ENCODE results near the gene NINJ2. TPM values are rescaled to one million over a fixed set of nuclear protein-coding genes. Genes with fewer than 3 reads are reported as not detected.

NINJ2 gene
- total and polyA plus RNA-seq, 7 donors = 2.0 to 12.3 (median 7.2) TPM

- WGBS, 2 donors = 77 to 86% methylated on average over 3 of the region's 3 CpGs
- peak; percentile 7 for DNase-seq
- no peaks in the 10 kb centered on the region for H3K9me3 ChIP-seq
- H3K4me1 ChIP-seq = peaks cover 0 to 15% (median 13%) of the 10 kb centered on the region in 4 donors
- no peaks in the 10 kb centered on the region for H3K36me3 ChIP-seq
- TF ChIP-seq EP300 (IDR thresholded peaks at IDR 0.05) (no peak), POLR2A (IDR thresholded peaks at IDR 0.05) (no peak), CTCF (IDR thresholded peaks at IDR 0.05) (no peak), POLR2AphosphoS5 (IDR thresholded peaks at IDR 0.05) (no peak)
- no peaks in the 10 kb centered on the region for H3K27me3 ChIP-seq
- intact Hi-C loops (cut with DNase I) = no loop called here
- no peak overlapping the region for H3K27ac ChIP-seq
- no peak overlapping the region for H3K4me3 ChIP-seq
Measured at GRCh38 chr12:650983-651382, 12.3 kb downstream of the NINJ2 start.

- H3K4me1 ChIP-seq = peaks cover 0 to 43% (median 40%) of the 10 kb centered on the region in 4 donors
- no peak overlapping the region for H3K4me3 ChIP-seq
- 69 to 76% methylated on average over 7 of the region's 7 CpGs for WGBS, 2 donors
- DNase-seq = peak; percentile 26
- no peaks in the 10 kb centered on the region for H3K9me3 ChIP-seq
- no peaks in the 10 kb centered on the region for H3K36me3 ChIP-seq
- intact Hi-C loops (cut with DNase I) = loop anchor here (10.0 kb wide), 1 partner anchor 167 kb away; no protein-coding TSS in a partner anchor
- TF ChIP-seq POLR2AphosphoS5 (IDR thresholded peaks at IDR 0.05) (no peak), POLR2A (IDR thresholded peaks at IDR 0.05) (no peak)
- no peaks in the 10 kb centered on the region for H3K27me3 ChIP-seq
- peak overlapping the region; percentile 89 to 97 (median 96) for H3K27ac ChIP-seq
Measured at GRCh38 chr12:647385-648085, 15.7 kb downstream of the NINJ2 start.

- Histone ChIP-seq H3K9me3 (no peaks in the 10 kb centered on the region), H3K4me3 (no peak overlapping the region), H3K27me3 (no peaks in the 10 kb centered on the region), H3K36me3 (no peaks in the 10 kb centered on the region), H3K27ac (peak overlapping the region; percentile 89 to 97 (median 96)), H3K4me1 (peaks cover 0 to 43% (median 40%) of the 10 kb centered on the region in 4 donors)
- DNase-seq = peak; percentile 74
- intact Hi-C loops (cut with DNase I) = loop anchor here (10.0 kb wide), 1 partner anchor 168 kb away; no protein-coding TSS in a partner anchor
- TF ChIP-seq CTCF (IDR thresholded peaks at IDR 0.05) (no peak), EP300 (IDR thresholded peaks at IDR 0.05) (no peak), POLR2AphosphoS5 (IDR thresholded peaks at IDR 0.05) (peak in 1 of 4 donors; percentile 48), POLR2A (IDR thresholded peaks at IDR 0.05) (no peak)
- WGBS, 2 donors = 80 to 85% methylated on average over 14 of the region's 14 CpGs
Measured at GRCh38 chr12:646442-647384, 16.5 kb downstream of the NINJ2 start.

- Histone ChIP-seq H3K9me3 (no peaks in the 10 kb centered on the region), H3K27me3 (no peaks in the 10 kb centered on the region), H3K4me1 (peaks cover 0 to 45% (median 41%) of the 10 kb centered on the region in 4 donors), H3K27ac (peak overlapping the region; percentile 89 to 97 (median 96)), H3K36me3 (no peaks in the 10 kb centered on the region), H3K4me3 (no peak overlapping the region)
- 37 to 52% methylated on average over 8 of the region's 8 CpGs for WGBS, 2 donors
- intact Hi-C loops (cut with DNase I) = loop anchor here (10.0 kb wide), 1 partner anchor 169 kb away; no protein-coding TSS in a partner anchor
- TF ChIP-seq CTCF (IDR thresholded peaks at IDR 0.05) = no peak
- no peak for TF ChIP-seq POLR2AphosphoS5 (IDR thresholded peaks at IDR 0.05)
- no peak for TF ChIP-seq EP300 (IDR thresholded peaks at IDR 0.05)
- no peak for TF ChIP-seq POLR2A (IDR thresholded peaks at IDR 0.05)
- DNase-seq = peak; percentile 87
Measured at GRCh38 chr12:645563-646071, 17.6 kb downstream of the NINJ2 start.

All from sigmoid colon (tissue), 7 donors.